Psoas muscle (tissue), 8 donors: ENCODE results near the gene WDR37. TPM values are rescaled to one million over a fixed set of nuclear protein-coding genes. Genes with fewer than 3 reads are reported as not detected.

Source experiments
- ATAC-seq, 4 donors: fragments of 200-7000 bp; cut with Tn5 transposase; one replicate each; pipeline ENCODE4 v1.9.1; 2020; ENCODE audit warnings: moderate library complexity in 3 of 4, mild to moderate bottlenecking in 2 of 4
- DNase-seq, 2 donors: peaks; one replicate each; pipeline ENCODE4 v3.0.0-alpha.2; 2020
- H3K27ac ChIP-seq: fragments of 200-600 bp; one replicate; pipeline ENCODE4 v1.8.0; 2022
- H3K27me3 ChIP-seq, 3 donors: fragments of 200-600 bp in 1 of 3; one replicate each; pipeline versions ENCODE4 v1.6.1 to v1.8.0; 2013 to 2022; ENCODE audit warnings: low read length in 2 of 3, mild to moderate bottlenecking in 2 of 3, moderate library complexity in 1 of 3; ENCODE audit not compliant: insufficient read depth in 3 of 3
- H3K36me3 ChIP-seq, 2 donors: fragments of 200-600 bp in 1 of 2; one replicate each; pipeline versions ENCODE4 v1.6.1 to v1.8.0; 2013 to 2022; ENCODE audit warnings: low read depth in 1 of 2, mild to moderate bottlenecking in 1 of 2, moderate library complexity in 1 of 2; ENCODE audit not compliant: insufficient read depth in 1 of 2
- H3K4me1 ChIP-seq: fragments of 200-600 bp; one replicate; pipeline ENCODE4 v1.8.0; 2022
- H3K4me3 ChIP-seq: fragments of 200-600 bp; one replicate; pipeline ENCODE4 v1.8.0; 2022; ENCODE audit warnings: mild to moderate bottlenecking
- H3K9me3 ChIP-seq: fragments of 200-600 bp; one replicate; pipeline ENCODE4 v1.8.0; 2022
- CTCF ChIP-seq: fragments of 200-600 bp; IDR thresholded peaks from one replicate; pipeline ENCODE4 v1.8.0; 2022; ENCODE audit warnings: antibody characterized with exemption
- WGBS, 3 donors: extraction: QIAGEN DNeasy Blood & Tissue Kit; methylation state at CpG; one replicate each; pipeline versions ENCODE4 v1.1.6 to v1.1.7; 2013; 5-methylcytosine and 5-hydroxymethylcytosine counted together
- intact Hi-C, 2 donors: fragments of 100-400 bp; cut with DNase I; formaldehyde crosslinking; loops; one replicate each; pipeline versions ENCODE4 v1.11.0 to v1.14.2; 2022
- polyA plus RNA-seq, 3 donors: library from polyadenylated mRNA; stranded (reverse); fragments of 200-250 nt; gene quantifications; one replicate each; pipeline ENCODE4 v1.2.3, GENCODE V29; 2013
- total RNA-seq, 4 donors: library from RNA; stranded (reverse); fragmentation: NEBNext Ultra II Directional in 2 of 4; extraction: Animal tissue kit (Norgen Biotek cat#: 25700) in 2 of 4; gene quantifications; one replicate each; pipeline versions ENCODE4 v1.2.1 to v1.2.4, GENCODE V29; 2021 to 2023
- donor health status: healthy with polysubstance abuse.
- donor health status: DM: no; HTN: no; CAD: no; lungs with moderate emphysema.
- donor health status: Bipolar disorder and iron deficiency.
- donor health status: healthy.
- donor health status: DM: yes; HTN: yes; CAD: no.
- donor health status: DM: no; HTN: no; CAD: no.
- donor health status: DM: no; HTN: no; CAD: no.
- donor health status: DM: yes; HTN: yes; CAD: no.

The WDR37 gene
- total and polyA plus RNA-seq, 7 donors, result 6.8 to 28.3 (median 17.2) TPM

DNA sequence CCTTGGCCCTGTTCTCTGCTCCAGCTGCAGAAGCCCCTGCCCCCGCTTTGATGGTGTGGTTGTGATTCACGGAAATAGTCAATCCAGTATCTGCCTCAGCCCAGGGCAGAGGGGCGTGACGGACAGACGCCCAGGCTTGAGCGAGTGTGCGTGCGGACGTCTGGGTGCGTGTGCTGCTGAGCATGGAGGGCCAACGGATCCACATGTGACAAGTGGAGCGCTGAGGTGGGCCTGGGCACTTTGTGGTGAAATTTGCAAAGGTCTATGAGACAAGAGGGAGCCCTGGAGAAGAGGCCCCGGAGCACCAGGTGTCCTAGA lies 94.4 kb downstream of the WDR37 start:
- no peak for DNase-seq
- Histone ChIP-seq H3K27me3 (no peaks in the 10 kb centered on the region), H3K4me3 (no peak overlapping the region), H3K4me1 (no peaks in the 10 kb centered on the region), H3K9me3 (peaks cover 5% of the 10 kb centered on the region), H3K27ac (no peak overlapping the region), H3K36me3 (no peaks in the 10 kb centered on the region)
- no peak for ATAC-seq
- intact Hi-C loops, result no loop called here
- TF ChIP-seq CTCF, result no peak
- WGBS, 3 donors, result 83 to 92% (median 90%) methylated on average over 13 of the region's 13 CpGs

GRCh38 chr10:1151076-1152033 lies 95.2 kb downstream of the WDR37 start:
- no peak for ATAC-seq
- TF ChIP-seq CTCF, result no peak

DNA sequence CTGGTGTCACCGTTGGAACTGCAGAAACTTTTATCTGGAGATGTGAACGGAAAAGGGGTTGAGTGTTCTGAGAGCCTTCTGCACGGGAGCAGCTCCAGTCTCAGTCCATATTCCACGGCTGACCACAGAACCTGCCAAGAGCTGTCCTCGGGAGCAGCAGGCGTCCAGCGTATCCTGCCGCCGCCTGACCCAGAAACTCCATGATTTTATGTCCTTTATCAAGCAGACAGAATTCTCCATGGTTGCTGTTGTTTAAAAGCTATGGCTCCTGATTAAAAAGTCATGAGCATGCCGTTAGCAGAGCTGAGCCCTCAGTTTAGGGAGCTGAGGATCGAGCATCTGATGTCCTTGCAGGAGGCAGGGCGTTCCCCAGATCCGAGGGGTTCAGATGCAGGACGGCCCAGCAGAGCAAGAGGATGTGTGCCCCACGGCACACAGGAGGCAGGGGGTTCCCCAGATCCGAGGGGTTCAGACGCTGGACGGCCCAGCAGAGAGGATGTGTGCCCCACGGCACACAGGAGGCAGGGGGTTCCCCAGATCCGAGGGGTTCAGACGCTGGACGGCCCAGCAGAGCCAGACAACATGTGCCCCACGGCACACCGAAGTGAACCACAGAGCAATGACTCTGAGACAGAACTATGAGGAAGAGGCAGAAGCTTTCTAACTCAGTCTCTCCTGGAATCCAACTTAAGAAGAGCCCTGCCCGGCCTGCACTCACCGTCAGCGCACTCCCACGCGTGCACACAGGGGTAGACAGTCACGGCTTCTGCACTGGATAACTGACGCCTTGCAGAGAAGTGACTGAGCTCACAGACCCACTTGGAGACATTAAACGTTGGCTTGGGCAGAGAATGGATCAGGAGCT lies 96.4 kb downstream of the WDR37 start:
- H3K27me3 ChIP-seq, result no peaks in the 10 kb centered on the region
- DNase-seq (no peak), ATAC-seq (no peak)
- H3K9me3 ChIP-seq, result no peaks in the 10 kb centered on the region
- no peaks in the 10 kb centered on the region for H3K4me1 ChIP-seq
- intact Hi-C loops, result no loop called here
- WGBS, 3 donors, result 79 to 90% (median 86%) methylated on average over 32 of the region's 32 CpGs
- H3K27ac ChIP-seq, result no peak overlapping the region
- TF ChIP-seq CTCF, result no peak
- no peaks in the 10 kb centered on the region for H3K36me3 ChIP-seq
- H3K4me3 ChIP-seq, result no peak overlapping the region

More at GRCh38 chr10:1151076-1152033, 95.2 kb downstream of the WDR37 start:
- H3K4me1 ChIP-seq, result no peaks in the 10 kb centered on the region
- DNase-seq, result no peak
- 81 to 85% (median 85%) methylated on average over 15 of the region's 15 CpGs for WGBS, 3 donors
- H3K27me3 ChIP-seq, result no peaks in the 10 kb centered on the region
- H3K4me3 ChIP-seq, result no peak overlapping the region
- no peak overlapping the region for H3K27ac ChIP-seq
- H3K36me3 ChIP-seq, result no peaks in the 10 kb centered on the region
- intact Hi-C loops, result no loop called here
- no peaks in the 10 kb centered on the region for H3K9me3 ChIP-seq

- TF ChIP-seq CTCF, result no peak
- no peaks in the 10 kb centered on the region for H3K4me1 ChIP-seq
- H3K27ac ChIP-seq, result no peak overlapping the region
- DNase-seq, result no peak
- no peaks in the 10 kb centered on the region for H3K9me3 ChIP-seq
- no peak overlapping the region for H3K4me3 ChIP-seq
- no peak for ATAC-seq
- no peaks in the 10 kb centered on the region for H3K27me3 ChIP-seq
- intact Hi-C loops, result no loop called here
- 72 to 79% (median 77%) methylated on average over 6 of the region's 6 CpGs for WGBS, 3 donors
- no peaks in the 10 kb centered on the region for H3K36me3 ChIP-seq
Observed at GRCh38 chr10:1153251-1153763, 97.1 kb downstream of the WDR37 start.
